OCI-LY1 (cell line): Measurements from ENCODE around the gene TMEM236.

Experiments used
- H2AFZ ChIP-seq: fragments of 200-600 bp; sonication (generic), shearing (Covaris generic); 2 replicates; pipeline ENCODE4 v1.6.0; 2014; ENCODE audit warnings: antibody characterized with exemption, mild to moderate bottlenecking, low read length
- H3F3A ChIP-seq: fragments of 200-600 bp; sonication (generic), shearing (Covaris generic); 2 replicates; pipeline ENCODE4 v1.6.0; 2014; ENCODE audit warnings: mild to moderate bottlenecking, antibody characterized with exemption, low read length, moderate library complexity; ENCODE audit not compliant: insufficient read depth
- H3K27ac ChIP-seq: fragments of 200-600 bp; sonication (generic); 2 replicates; pipeline ENCODE4 v1.5.1; 2014; ENCODE audit warnings: low read length, mixed run types, mild to moderate bottlenecking, low read depth; ENCODE audit not compliant: poor library complexity, severe bottlenecking
- H3K27me3 ChIP-seq: fragments of 200-600 bp; sonication (generic); 2 replicates; pipeline ENCODE4 v1.6.0; 2014; ENCODE audit warnings: antibody characterized with exemption, mild to moderate bottlenecking, low read length, moderate library complexity; ENCODE audit not compliant: insufficient read depth
- H3K36me3 ChIP-seq: fragments of 200-600 bp; sonication (generic); 2 replicates; pipeline ENCODE4 v1.6.1; 2014; ENCODE audit warnings: mild to moderate bottlenecking, antibody characterized with exemption, low read length, moderate library complexity, mixed read lengths; ENCODE audit not compliant: insufficient read depth
- H3K4me1 ChIP-seq: fragments of 200-600 bp; sonication (generic); 2 replicates; pipeline ENCODE4 v1.5.1; 2014; ENCODE audit warnings: mild to moderate bottlenecking, low read length, moderate library complexity; ENCODE audit not compliant: insufficient read depth, severe bottlenecking
- H3K4me2 ChIP-seq: fragments of 200-600 bp; sonication (generic), shearing (Covaris generic); 2 replicates; pipeline ENCODE4 v1.6.1; 2014; ENCODE audit warnings: low read length
- H3K4me3 ChIP-seq: fragments of 200-600 bp; sonication (generic); 2 replicates; pipeline ENCODE4 v1.5.1; 2014; ENCODE audit warnings: low read length, low read depth, mild to moderate bottlenecking, mixed read lengths; ENCODE audit not compliant: poor library complexity, severe bottlenecking
- H3K79me2 ChIP-seq: fragments of 200-600 bp; shearing (Covaris generic); 2 replicates; pipeline ENCODE4 v1.6.1; 2016; ENCODE audit warnings: mixed run types, low read length, mixed read lengths; ENCODE audit not compliant: insufficient read depth
- H3K9ac ChIP-seq: fragments of 200-600 bp; sonication (generic), shearing (Covaris generic); 2 replicates; pipeline ENCODE4 v1.6.1; 2014; ENCODE audit warnings: mild to moderate bottlenecking, low read length, mixed read lengths
- H3K9me2 ChIP-seq: fragments of 200-600 bp; sonication (generic), shearing (Covaris generic); 2 replicates; pipeline ENCODE4 v1.6.1; 2014; ENCODE audit warnings: low read depth, mild to moderate bottlenecking, low read length, mixed read lengths
- H3K9me3 ChIP-seq: fragments of 200-600 bp; shearing (Covaris generic); 2 replicates; pipeline ENCODE4 v1.6.1; 2014; ENCODE audit warnings: low read length, mixed read lengths
- H4K20me1 ChIP-seq: fragments of 200-600 bp; sonication (generic), shearing (Covaris generic); 2 replicates; pipeline ENCODE4 v1.6.0; 2016; ENCODE audit warnings: mild to moderate bottlenecking, low read length; ENCODE audit not compliant: insufficient read depth
- CTCF ChIP-seq: fragments of 200-600 bp; sonication (generic), shearing (Covaris generic); IDR thresholded peaks from 2 replicates; pipeline ENCODE4 v1.5.1; 2017; ENCODE audit warnings: mild to moderate bottlenecking, antibody characterized with exemption, low read length, moderate library complexity, mixed read lengths
- EZH2 ChIP-seq: fragments of 200-600 bp; sonication (generic), shearing (Covaris generic); IDR thresholded peaks from 2 replicates; pipeline ENCODE4 v1.8.0; 2017; ENCODE audit warnings: borderline replicate concordance, mixed run types, mild to moderate bottlenecking, antibody characterized with exemption, low read length, moderate library complexity, mixed read lengths

The TMEM236 gene

GRCh38 chr10:17785276-17785930 is 33.4 kb downstream of the TMEM236 start:
- Histone ChIP-seq H4K20me1 (no peaks in the 10 kb centered on the region), H3K27ac (no peak overlapping the region), H3K36me3 (no peaks in the 10 kb centered on the region), H3K27me3 (no peaks in the 10 kb centered on the region), H3K9me2 (no peaks in the 10 kb centered on the region), H3K4me2 (no peak overlapping the region), H3K4me1 (no peaks in the 10 kb centered on the region), H3K9ac (no peak overlapping the region), H3K79me2 (no peaks in the 10 kb centered on the region), H3F3A (no peaks in the 10 kb centered on the region), H2AFZ (no peak overlapping the region), H3K9me3 (no peaks in the 10 kb centered on the region), H3K4me3 (no peak overlapping the region)
- TF ChIP-seq EZH2 (no peak), CTCF (no peak)

GRCh38 chr10:17787087-17787961 is 35.3 kb downstream of the TMEM236 start:
- H3K27ac ChIP-seq = no peak overlapping the region

GRCh38 chr10:17788646-17789045 is 36.6 kb downstream of the TMEM236 start:
- no peaks in the 10 kb centered on the region for H3K9me2 ChIP-seq
- H3K4me2 ChIP-seq = no peak overlapping the region
- TF ChIP-seq EZH2 (no peak), CTCF (no peak)
- no peaks in the 10 kb centered on the region for H3K79me2 ChIP-seq
- no peaks in the 10 kb centered on the region for H3K4me1 ChIP-seq
- no peak overlapping the region for H3K4me3 ChIP-seq
- H2AFZ ChIP-seq = no peak overlapping the region
- H3K36me3 ChIP-seq = no peaks in the 10 kb centered on the region
- H3K27ac ChIP-seq = no peak overlapping the region
- no peaks in the 10 kb centered on the region for H3K27me3 ChIP-seq
- no peak overlapping the region for H3K9ac ChIP-seq
- H3F3A ChIP-seq = no peaks in the 10 kb centered on the region
- no peaks in the 10 kb centered on the region for H3K9me3 ChIP-seq
- H4K20me1 ChIP-seq = no peaks in the 10 kb centered on the region

More at GRCh38 chr10:17787087-17787961, 35.3 kb downstream of the TMEM236 start:
- Histone ChIP-seq H3K27me3 (no peaks in the 10 kb centered on the region), H2AFZ (no peak overlapping the region), H3K9me2 (no peaks in the 10 kb centered on the region), H3K4me3 (no peak overlapping the region), H3K4me1 (no peaks in the 10 kb centered on the region), H4K20me1 (no peaks in the 10 kb centered on the region), H3K9me3 (no peaks in the 10 kb centered on the region), H3F3A (no peaks in the 10 kb centered on the region), H3K9ac (no peak overlapping the region), H3K36me3 (no peaks in the 10 kb centered on the region), H3K4me2 (no peak overlapping the region), H3K79me2 (no peaks in the 10 kb centered on the region)
- TF ChIP-seq CTCF = no peak
